A549 (cell line): Measurements from ENCODE around the gene PDLIM5.

Experiments used
- CTCF ChIP-seq: fragments of >200 bp; sonication (Bioruptor Twin); formaldehyde crosslinking; IDR thresholded peaks from 3 replicates; pipeline ENCODE4 v1.5.1; 2016
- EP300 ChIP-seq, 2 experiments: fragments of >200 bp; sonication (Bioruptor Twin); formaldehyde crosslinking; IDR thresholded peaks; 2 replicates in 1 of 2; 3 replicates in 1 of 2; pipeline ENCODE4 v1.6.1; 2016 to 2017
- ESRRA ChIP-seq: fragments of 150-350 bp; IDR thresholded peaks from 2 replicates; pipeline ENCODE4 v1.6.1; 2014; ENCODE audit warnings: mild to moderate bottlenecking, low read length, borderline replicate concordance
- PBX3 ChIP-seq: IDR thresholded peaks from 2 replicates; pipeline ENCODE4 v1.6.1; 2012
- POLR2A ChIP-seq: IDR thresholded peaks from 2 replicates; pipeline ENCODE4 v1.6.1; 2012; ENCODE audit warnings: mild to moderate bottlenecking, low read length
- RAD21 ChIP-seq, 2 experiments: fragments of >200 bp in 1 of 2; sonication (Bioruptor Twin) in 1 of 2; formaldehyde crosslinking in 1 of 2; IDR thresholded peaks in 1 of 2; conservative IDR thresholded peaks in 1 of 2; 2 replicates in 1 of 2; 3 replicates in 1 of 2; pipeline ENCODE4 v1.6.1; 2012 to 2018; ENCODE audit warnings: inconsistent platforms in 1 of 2
- SREBF2 ChIP-seq: fragments of 450-650 bp; IDR thresholded peaks from 2 replicates; pipeline ENCODE4 v1.6.1; 2014; ENCODE audit warnings: mild to moderate bottlenecking, moderate library complexity
- TF ChIP-seq, protein P1 (sequence below): fragments of 250-450 bp; sonication (Bioruptor Pico); IDR thresholded peaks from 2 replicates; pipeline ENCODE4 v1.5.0; 2021; ENCODE audit warnings: mild to moderate bottlenecking, moderate library complexity, borderline replicate concordance

DNA sequence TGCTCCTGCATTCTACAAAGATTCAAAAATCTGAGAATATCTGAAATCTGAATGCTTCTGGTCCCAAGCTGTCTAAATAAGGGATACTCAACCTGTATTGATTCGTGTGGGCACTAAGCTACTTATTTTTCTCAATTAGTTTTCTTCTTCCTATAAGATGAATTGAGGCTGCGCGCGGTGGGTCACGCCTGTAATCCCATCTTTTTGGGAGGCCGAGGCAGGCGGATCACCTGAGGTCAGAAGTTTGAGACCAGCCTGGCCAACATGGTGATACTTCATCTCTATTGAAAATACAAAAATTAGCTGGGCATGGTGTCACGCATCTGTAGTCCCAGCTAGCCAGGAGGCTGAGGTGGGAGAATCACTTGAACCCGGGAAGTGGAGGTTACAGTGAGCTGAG, 122.3 kb downstream of the PDLIM5 start:
- TF ChIP-seq RAD21 (conservative IDR thresholded peaks at IDR 0.05 in 1 of 2, IDR thresholded peaks at IDR 0.05 in 1 of 2) (no peak), SREBF2 (no peak), ESRRA (no peak), EP300 (IDR thresholded peaks at IDR 0.05) (no peak), CTCF (no peak), POLR2A (no peak), PBX3 (no peak)
- TF ChIP-seq, protein P1, sequence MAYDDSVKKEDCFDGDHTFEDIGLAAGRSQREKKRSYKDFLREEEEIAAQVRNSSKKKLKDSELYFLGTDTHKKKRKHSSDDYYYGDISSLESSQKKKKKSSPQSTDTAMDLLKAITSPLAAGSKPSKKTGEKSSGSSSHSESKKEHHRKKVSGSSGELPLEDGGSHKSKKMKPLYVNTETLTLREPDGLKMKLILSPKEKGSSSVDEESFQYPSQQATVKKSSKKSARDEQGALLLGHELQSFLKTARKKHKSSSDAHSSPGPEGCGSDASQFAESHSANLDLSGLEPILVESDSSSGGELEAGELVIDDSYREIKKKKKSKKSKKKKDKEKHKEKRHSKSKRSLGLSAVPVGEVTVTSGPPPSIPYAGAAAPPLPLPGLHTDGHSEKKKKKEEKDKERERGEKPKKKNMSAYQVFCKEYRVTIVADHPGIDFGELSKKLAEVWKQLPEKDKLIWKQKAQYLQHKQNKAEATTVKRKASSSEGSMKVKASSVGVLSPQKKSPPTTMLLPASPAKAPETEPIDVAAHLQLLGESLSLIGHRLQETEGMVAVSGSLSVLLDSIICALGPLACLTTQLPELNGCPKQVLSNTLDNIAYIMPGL (CRISPR knock-in tag), result no peak
